Smooth muscle cell (in vitro differentiated cells): ENCODE data around the gene MYO3B. TPM values are rescaled to one million over a fixed set of nuclear protein-coding genes. Genes with fewer than 3 reads are reported as not detected.

Experiments used
- DNase-seq: peaks from one replicate; lab custom pipeline; 2025; ENCODE audit not compliant: unreplicated experiment; lab: John Stamatoyannopoulos, UW
- H2AFZ ChIP-seq: fragments of 200-600 bp; sonication (generic); 2 replicates; pipeline ENCODE4 v1.6.0; 2016; ENCODE audit warnings: antibody characterized with exemption, low read depth, mild to moderate bottlenecking
- H3F3A ChIP-seq: fragments of 200-600 bp; sonication (generic); 2 replicates; pipeline ENCODE4 v1.6.0; 2017; ENCODE audit warnings: antibody characterized with exemption, low read depth
- H3K27ac ChIP-seq: fragments of 200-600 bp; sonication (generic); 2 replicates; pipeline ENCODE4 v1.5.1; 2016; ENCODE audit warnings: low read depth, mild to moderate bottlenecking
- H3K27me3 ChIP-seq: fragments of 200-600 bp; sonication (generic); 2 replicates; pipeline ENCODE4 v1.6.1; 2016; ENCODE audit warnings: low read depth, mild to moderate bottlenecking
- H3K36me3 ChIP-seq: fragments of 200-600 bp; sonication (generic); 2 replicates; pipeline ENCODE4 v1.5.1; 2016; ENCODE audit warnings: low read depth
- H3K4me1 ChIP-seq: fragments of 200-600 bp; sonication (generic); 2 replicates; pipeline ENCODE4 v1.5.1; 2016; ENCODE audit warnings: low read depth
- H3K4me2 ChIP-seq: fragments of 200-600 bp; sonication (generic); 2 replicates; pipeline ENCODE4 v1.6.0; 2016; ENCODE audit warnings: mild to moderate bottlenecking
- H3K4me3 ChIP-seq: fragments of 200-600 bp; sonication (generic); 2 replicates; pipeline ENCODE4 v1.5.1; 2016; ENCODE audit warnings: mild to moderate bottlenecking
- H3K79me2 ChIP-seq: fragments of 200-600 bp; sonication (generic); 2 replicates; pipeline ENCODE4 v1.6.0; 2016; ENCODE audit warnings: low read depth, mild to moderate bottlenecking
- H3K9ac ChIP-seq: fragments of 200-600 bp; sonication (generic); 2 replicates; pipeline ENCODE4 v1.6.0; 2016; ENCODE audit warnings: low read depth
- H3K9me3 ChIP-seq: fragments of 200-600 bp; sonication (generic); replicated peaks from 2 replicates; pipeline ENCODE4 v1.5.1; 2016; ENCODE audit warnings: low read depth
- H4K20me1 ChIP-seq: fragments of 200-600 bp; sonication (generic); 2 replicates; pipeline ENCODE4 v1.6.0; 2016; ENCODE audit warnings: low read depth
- WGBS: methylation state at CpG from one replicate; pipeline ENCODE4 v1.1.7; 2016; ENCODE audit warnings: low lambda C conversion rate; 5-methylcytosine and 5-hydroxymethylcytosine counted together
- polyA plus RNA-seq: library from polyadenylated mRNA; unstranded; fragments of >200 nt; fragmentation: Nextera tagmentation; extraction: Ambion mirVana; gene quantifications from 2 replicates; pipeline ENCODE4 v1.2.1, GENCODE V29; 2016
- total RNA-seq: library from RNA; depleted of rRNA; stranded (reverse); fragments of >200 nt; gene quantifications from 2 replicates; pipeline ENCODE4 v1.2.3, GENCODE V29; 2014
- TF ChIP-seq, protein P1 (sequence below): fragments of 200-600 bp; sonication (generic); IDR thresholded peaks from 2 replicates; pipeline ENCODE4 v1.5.1; 2017; ENCODE audit warnings: borderline replicate concordance, mild to moderate bottlenecking, antibody characterized with exemption; ENCODE audit not compliant: insufficient read depth, poor library complexity, severe bottlenecking

MYO3B gene
- total and polyA plus RNA-seq, 2 experiments from 2014 or later = 0.47 to 3.1 TPM

DNA sequence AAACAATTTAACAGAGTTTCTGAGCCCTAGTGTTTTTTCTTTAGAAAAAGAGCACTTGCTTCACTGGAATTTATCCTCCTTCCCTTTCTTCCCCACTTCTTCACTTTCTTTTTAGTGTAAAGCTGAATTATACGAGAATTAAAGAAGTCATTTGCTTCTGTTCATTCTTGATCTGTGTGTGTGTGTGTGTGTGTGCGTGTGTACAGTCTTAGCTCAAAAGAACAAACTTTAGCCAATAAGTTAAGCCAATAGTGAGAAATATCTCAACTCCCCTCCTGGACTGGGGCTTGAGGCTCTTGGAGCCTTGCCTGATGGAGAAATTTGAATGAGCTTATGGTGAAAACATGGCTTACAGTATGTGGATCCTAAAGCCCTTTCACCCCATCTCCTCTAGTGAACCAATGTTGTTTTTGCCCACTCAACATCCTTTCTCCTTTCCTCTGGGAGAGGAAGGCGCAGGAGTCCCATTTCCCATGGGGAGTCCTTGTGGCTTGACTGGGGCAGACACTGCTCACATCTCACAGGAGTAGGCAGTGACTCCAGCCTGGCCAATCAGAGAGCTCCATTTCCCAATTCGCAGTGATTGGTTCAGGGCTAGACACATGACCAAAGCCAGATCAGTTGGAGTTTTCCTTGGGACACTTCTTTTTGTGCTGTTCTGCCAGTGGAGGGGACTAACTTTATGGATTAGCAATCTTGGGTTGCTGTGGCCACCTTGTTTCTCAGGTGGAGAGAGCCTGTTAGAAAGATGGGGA, 16.3 kb upstream of the MYO3B start:
- H4K20me1 ChIP-seq = no peaks in the 10 kb centered on the region
- H3K9me3 ChIP-seq = no peaks in the 10 kb centered on the region
- no peaks in the 10 kb centered on the region for H3K27me3 ChIP-seq
- 96% methylated on average over 4 of the region's 4 CpGs for WGBS
- no peaks in the 10 kb centered on the region for H3K79me2 ChIP-seq
- no peaks in the 10 kb centered on the region for H3K36me3 ChIP-seq
- H3K27ac ChIP-seq = peak overlapping the region; percentile 83
- H2AFZ ChIP-seq = peak overlapping the region; percentile 16
- no peak overlapping the region for H3K4me3 ChIP-seq
- H3K4me1 ChIP-seq = peaks cover 2% of the 10 kb centered on the region
- DNase-seq = no peak
- no peak overlapping the region for H3K9ac ChIP-seq
- H3K4me2 ChIP-seq = no peak overlapping the region
- TF ChIP-seq, protein P1, sequence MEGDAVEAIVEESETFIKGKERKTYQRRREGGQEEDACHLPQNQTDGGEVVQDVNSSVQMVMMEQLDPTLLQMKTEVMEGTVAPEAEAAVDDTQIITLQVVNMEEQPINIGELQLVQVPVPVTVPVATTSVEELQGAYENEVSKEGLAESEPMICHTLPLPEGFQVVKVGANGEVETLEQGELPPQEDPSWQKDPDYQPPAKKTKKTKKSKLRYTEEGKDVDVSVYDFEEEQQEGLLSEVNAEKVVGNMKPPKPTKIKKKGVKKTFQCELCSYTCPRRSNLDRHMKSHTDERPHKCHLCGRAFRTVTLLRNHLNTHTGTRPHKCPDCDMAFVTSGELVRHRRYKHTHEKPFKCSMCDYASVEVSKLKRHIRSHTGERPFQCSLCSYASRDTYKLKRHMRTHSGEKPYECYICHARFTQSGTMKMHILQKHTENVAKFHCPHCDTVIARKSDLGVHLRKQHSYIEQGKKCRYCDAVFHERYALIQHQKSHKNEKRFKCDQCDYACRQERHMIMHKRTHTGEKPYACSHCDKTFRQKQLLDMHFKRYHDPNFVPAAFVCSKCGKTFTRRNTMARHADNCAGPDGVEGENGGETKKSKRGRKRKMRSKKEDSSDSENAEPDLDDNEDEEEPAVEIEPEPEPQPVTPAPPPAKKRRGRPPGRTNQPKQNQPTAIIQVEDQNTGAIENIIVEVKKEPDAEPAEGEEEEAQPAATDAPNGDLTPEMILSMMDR = no peak
- H3F3A ChIP-seq = peaks cover 2% of the 10 kb centered on the region

GRCh38 chr2:170162271-170162632, 15.7 kb upstream of the MYO3B start:
- H3F3A ChIP-seq = no peaks in the 10 kb centered on the region
- H3K4me2 ChIP-seq = no peak overlapping the region
- WGBS = 57% methylated on average over 4 of the region's 4 CpGs
- no peaks in the 10 kb centered on the region for H3K9me3 ChIP-seq
- no peaks in the 10 kb centered on the region for H4K20me1 ChIP-seq
- no peaks in the 10 kb centered on the region for H3K27me3 ChIP-seq
- H3K4me1 ChIP-seq = no peaks in the 10 kb centered on the region
- H2AFZ ChIP-seq = no peak overlapping the region
- no peak for DNase-seq
- no peaks in the 10 kb centered on the region for H3K36me3 ChIP-seq
- H3K4me3 ChIP-seq = no peak overlapping the region
- peak overlapping the region; percentile 40 for H3K9ac ChIP-seq
- no peaks in the 10 kb centered on the region for H3K79me2 ChIP-seq
- peak overlapping the region; percentile 83 for H3K27ac ChIP-seq
- TF ChIP-seq, protein P1 = no peak

GRCh38 chr2:170163411-170164065, 14.4 kb upstream of the MYO3B start:
- Histone ChIP-seq H3K9me3 (no peaks in the 10 kb centered on the region), H3K9ac (no peak overlapping the region), H4K20me1 (no peaks in the 10 kb centered on the region), H3K4me1 (no peaks in the 10 kb centered on the region), H3F3A (no peaks in the 10 kb centered on the region), H3K27me3 (no peaks in the 10 kb centered on the region), H2AFZ (no peak overlapping the region), H3K4me2 (no peak overlapping the region), H3K4me3 (no peak overlapping the region), H3K79me2 (no peaks in the 10 kb centered on the region), H3K27ac (peak overlapping the region; percentile 83), H3K36me3 (no peaks in the 10 kb centered on the region)
- WGBS = 91% methylated on average over 6 of the region's 6 CpGs
- TF ChIP-seq, protein P1 = no peak
- no peak for DNase-seq

GRCh38 chr2:170165129-170165528, 12.8 kb upstream of the MYO3B start:
- H4K20me1 ChIP-seq = no peaks in the 10 kb centered on the region
- WGBS = 50% methylated on average over 2 of the region's 2 CpGs
- no peaks in the 10 kb centered on the region for H3F3A ChIP-seq
- H3K36me3 ChIP-seq = no peaks in the 10 kb centered on the region
- H3K9me3 ChIP-seq = no peaks in the 10 kb centered on the region
- H3K9ac ChIP-seq = no peak overlapping the region
- no peak for DNase-seq
- peaks cover under 1% of the 10 kb centered on the region for H3K4me1 ChIP-seq
- H3K4me3 ChIP-seq = no peak overlapping the region
- no peak overlapping the region for H3K27ac ChIP-seq
- no peak overlapping the region for H3K4me2 ChIP-seq
- H3K27me3 ChIP-seq = no peaks in the 10 kb centered on the region
- TF ChIP-seq, protein P1 = no peak
- no peak overlapping the region for H2AFZ ChIP-seq
- no peaks in the 10 kb centered on the region for H3K79me2 ChIP-seq
